H1 (cell line): Measurements from ENCODE around the gene SMARCA4. TPM values are rescaled to one million over a fixed set of nuclear protein-coding genes. Genes with fewer than 3 reads are reported as not detected.

Experiments used
- CTCF ChIA-PET: fragments of 300-600 bp; sonication (Branson Sonifier 250); formaldehyde crosslinking; loops from one replicate; lab custom pipeline; 2021; ENCODE audit not compliant: partially characterized antibody; lab: Charles Lee
- POLR2A ChIA-PET: fragments of 300-600 bp; sonication (Branson Sonifier 250); formaldehyde crosslinking; loops from one replicate; lab custom pipeline; 2021; ENCODE audit warnings: inconsistent platforms; ENCODE audit not compliant: partially characterized antibody; lab: Charles Lee
- DNase-seq, 2 experiments: peaks; one replicate each; pipeline versions ENCODE4 v3.0.0 to v3.0.0-alpha.2; 2010 to 2022; ENCODE audit warnings: low spot score in 2 of 2, low read depth in 1 of 2, mixed read lengths in 1 of 2
- FAIRE-seq: peaks from 2 replicates; lab custom pipeline; 2011; peaks lifted over from hg19 to GRCh38; lab: Jason Lieb, UNC
- H2AFZ ChIP-seq: 2 replicates; pipeline ENCODE4 v1.8.1; 2012; ENCODE audit warnings: low read length, inconsistent platforms
- H2AK5ac ChIP-seq: 2 replicates; pipeline ENCODE4 v1.6.1; 2013; ENCODE audit warnings: low read depth, low read length
- H2BK120ac ChIP-seq: replicated peaks from 2 replicates; pipeline ENCODE3; 2013; ENCODE audit warnings: low read depth, low read length, inconsistent platforms
- H2BK12ac ChIP-seq: 2 replicates; pipeline ENCODE4 v1.6.1; 2013; ENCODE audit warnings: low read depth, low read length
- H2BK15ac ChIP-seq: 2 replicates; pipeline ENCODE4 v1.6.1; 2013; ENCODE audit warnings: low read length
- H2BK20ac ChIP-seq: 2 replicates; pipeline ENCODE4 v1.6.1; 2013; ENCODE audit warnings: low read length
- H2BK5ac ChIP-seq: 2 replicates; pipeline ENCODE4 v1.6.1; 2013; ENCODE audit warnings: low read depth, low read length
- H3K14ac ChIP-seq: 2 replicates; pipeline ENCODE4 v1.6.1; 2013; ENCODE audit warnings: inconsistent platforms; ENCODE audit not compliant: insufficient read length
- H3K18ac ChIP-seq: 2 replicates; pipeline ENCODE4 v1.6.1; 2013; ENCODE audit warnings: low read length; ENCODE audit errors: extremely low read depth
- H3K23ac ChIP-seq: 2 replicates; pipeline ENCODE4 v1.6.1; 2013; ENCODE audit warnings: inconsistent platforms; ENCODE audit not compliant: insufficient read length
- H3K23me2 ChIP-seq: 2 replicates; pipeline ENCODE4 v1.6.1; 2013; ENCODE audit warnings: low read depth, low read length
- H3K27ac ChIP-seq: 2 replicates; pipeline ENCODE4 v1.6.1; 2011; ENCODE audit warnings: low read depth, low read length, inconsistent platforms
- H3K27me3 ChIP-seq, 4 experiments: replicated peaks in 1 of 4; 1 replicate in 1 of 4; 2 replicates in 3 of 4; pipeline versions ENCODE4 v1.6.1 to v1.8.1; 2011 to 2013; ENCODE audit warnings: low read length in 3 of 4, mild to moderate bottlenecking in 3 of 4, inconsistent platforms in 2 of 4, mixed read lengths in 2 of 4, moderate library complexity in 1 of 4; ENCODE audit not compliant: control insufficient read depth in 3 of 4, insufficient read depth in 3 of 4; ENCODE audit errors: extremely low read depth in 1 of 4
- H3K36me3 ChIP-seq, 4 experiments: 2 replicates each; pipeline versions ENCODE4 v1.6.1 to v1.8.1; 2011 to 2013; ENCODE audit warnings: mild to moderate bottlenecking in 4 of 4, low read length in 3 of 4, moderate library complexity in 2 of 4, control low read depth in 1 of 4, inconsistent platforms in 1 of 4; ENCODE audit not compliant: insufficient read depth in 4 of 4, control insufficient read depth in 2 of 4
- H3K4ac ChIP-seq: replicated peaks from 2 replicates; pipeline ENCODE3; 2013; ENCODE audit warnings: low read length, low read depth, mixed read lengths, inconsistent platforms; ENCODE audit not compliant: insufficient read length
- H3K4me1 ChIP-seq, 4 experiments: replicated peaks in 1 of 4; 1 replicate in 1 of 4; 2 replicates in 3 of 4; pipeline versions ENCODE4 v1.6.1 to v1.8.1; 2011 to 2013; ENCODE audit warnings: low read length in 3 of 4, inconsistent platforms in 2 of 4, mixed read lengths in 1 of 4; ENCODE audit not compliant: insufficient read depth in 4 of 4, control insufficient read depth in 3 of 4
- H3K4me2 ChIP-seq, 2 experiments: 2 replicates each; pipeline versions ENCODE4 v1.6.1 to v1.8.1; 2011 to 2013; ENCODE audit warnings: low read depth in 2 of 2, low read length in 2 of 2, control low read depth in 1 of 2, inconsistent platforms in 1 of 2, mild to moderate bottlenecking in 1 of 2; ENCODE audit not compliant: insufficient read depth in 1 of 2
- H3K4me3 ChIP-seq, 4 experiments: fragments of 200-600, 300-600 bp in 1 of 4; sonication (generic), shearing (Covaris generic), sonication (Bioruptor Twin) in 1 of 4; 2 replicates each; pipeline versions ENCODE4 v1.5.1 to v1.8.1; 2011 to 2016; ENCODE audit warnings: low read length in 4 of 4, low read depth in 3 of 4, control low read depth in 2 of 4, inconsistent platforms in 2 of 4, mild to moderate bottlenecking in 2 of 4, mixed read lengths in 1 of 4, moderate library complexity in 1 of 4; ENCODE audit not compliant: insufficient read depth in 2 of 4; ENCODE audit errors: extremely low read depth in 1 of 4
- H3K56ac ChIP-seq: replicated peaks from 2 replicates; pipeline ENCODE3; 2013; ENCODE audit warnings: low read depth, mild to moderate bottlenecking, mixed read lengths, low read length, inconsistent platforms; ENCODE audit not compliant: insufficient read length
- H3K79me1 ChIP-seq: 2 replicates; pipeline ENCODE4 v1.6.1; 2013; ENCODE audit warnings: low read depth, low read length, control low read depth
- H3K79me2 ChIP-seq, 2 experiments: 2 replicates each; pipeline versions ENCODE4 v1.6.1 to v1.8.1; 2012 to 2013; ENCODE audit warnings: low read length in 2 of 2, mild to moderate bottlenecking in 2 of 2, inconsistent platforms in 1 of 2; ENCODE audit not compliant: insufficient read depth in 2 of 2, control insufficient read depth in 1 of 2
- H3K9ac ChIP-seq, 4 experiments: replicated peaks in 1 of 4; 1 replicate in 1 of 4; 2 replicates in 3 of 4; pipeline versions ENCODE4 v1.6.1 to v1.8.1; 2011 to 2013; ENCODE audit warnings: low read depth in 3 of 4, low read length in 3 of 4, control low read depth in 2 of 4, mild to moderate bottlenecking in 2 of 4, moderate library complexity in 2 of 4, inconsistent platforms in 1 of 4; ENCODE audit errors: extremely low read depth in 1 of 4
- H3K9me3 ChIP-seq, 2 experiments: 2 replicates each; pipeline versions ENCODE4 v1.6.1 to v1.8.1; 2012 to 2013; ENCODE audit warnings: mild to moderate bottlenecking in 2 of 2, moderate library complexity in 2 of 2, control low read depth in 1 of 2, inconsistent platforms in 1 of 2, low read depth in 1 of 2, low read length in 1 of 2, mixed read lengths in 1 of 2; ENCODE audit not compliant: insufficient read depth in 2 of 2
- H4K20me1 ChIP-seq, 2 experiments: replicated peaks in 1 of 2; 2 replicates each; pipeline versions ENCODE3 to v1.8.1; 2011 to 2013; ENCODE audit warnings: inconsistent platforms in 2 of 2, low read length in 2 of 2, mild to moderate bottlenecking in 1 of 2; ENCODE audit not compliant: insufficient read depth in 2 of 2, control insufficient read depth in 1 of 2
- H4K5ac ChIP-seq: 2 replicates; pipeline ENCODE4 v1.6.1; 2013; ENCODE audit warnings: low read length, low read depth, mixed read lengths, inconsistent platforms; ENCODE audit not compliant: insufficient read length
- H4K8ac ChIP-seq: 2 replicates; pipeline ENCODE4 v1.8.0; 2013; ENCODE audit warnings: mild to moderate bottlenecking, moderate library complexity, low read length, inconsistent platforms; ENCODE audit not compliant: insufficient read depth; ENCODE audit errors: extremely low read depth
- H4K91ac ChIP-seq: replicated peaks from 2 replicates; pipeline ENCODE3; 2013; ENCODE audit warnings: low read length, mixed read lengths, inconsistent platforms; ENCODE audit not compliant: insufficient read length
- ASH2L ChIP-seq: fragments of 200-600, 300-600 bp; sonication (generic); IDR thresholded peaks from one replicate; pipeline ENCODE4 v1.7.1; 2017; ENCODE audit warnings: low read length
- CBX5 ChIP-seq: fragments of 300-800, 300-1000 bp; sonication (generic); IDR thresholded peaks from 2 replicates; pipeline ENCODE4 v1.7.1; 2016; ENCODE audit warnings: antibody characterized with exemption, low read length, low read depth
- CBX8 ChIP-seq: fragments of 300-800, 300-1000 bp; sonication (generic); IDR thresholded peaks from 2 replicates; pipeline ENCODE4 v1.7.1; 2016; ENCODE audit warnings: low read depth, low read length, borderline replicate concordance
- CHD2 ChIP-seq: IDR thresholded peaks from 2 replicates; pipeline ENCODE4 v1.6.1; 2012; ENCODE audit warnings: low read length, improper control_type of control experiment
- GABPA ChIP-seq: IDR thresholded peaks from 2 replicates; pipeline ENCODE4 v1.6.1; 2011; ENCODE audit warnings: mild to moderate bottlenecking, low read length, moderate library complexity, borderline replicate concordance; ENCODE audit not compliant: insufficient read depth
- HDAC6 ChIP-seq: IDR thresholded peaks from one replicate; pipeline ENCODE4 v1.7.1; 2012; ENCODE audit warnings: low read depth, mild to moderate bottlenecking, inconsistent platforms, low read length, moderate library complexity
- NANOG ChIP-seq: IDR thresholded peaks from 2 replicates; pipeline ENCODE4 v1.6.1; 2011; ENCODE audit warnings: low read length, low read depth, mild to moderate bottlenecking, inconsistent platforms; ENCODE audit not compliant: insufficient read depth, poor library complexity, severe bottlenecking
- PHF8 ChIP-seq: fragments of 200-600 bp; sonication (generic); conservative IDR thresholded peaks from 2 replicates; pipeline ENCODE4 v1.7.1; 2012; ENCODE audit warnings: low read depth, mild to moderate bottlenecking, inconsistent platforms, low read length, moderate library complexity
- POLR2A ChIP-seq, 2 experiments: IDR thresholded peaks; 1 replicate in 1 of 2; 2 replicates in 1 of 2; pipeline ENCODE4 v1.6.1; 2011; ENCODE audit warnings: low read depth in 2 of 2, low read length in 2 of 2, mild to moderate bottlenecking in 2 of 2; ENCODE audit errors: control extremely low read depth in 1 of 2
- RFX5 ChIP-seq: IDR thresholded peaks from 2 replicates; pipeline ENCODE4 v1.6.1; 2011; ENCODE audit warnings: low read depth, low read length, improper control_type of control experiment, borderline replicate concordance
- RNF2 ChIP-seq: fragments of 200-900, 300-1000 bp; sonication (generic); IDR thresholded peaks from 2 replicates; pipeline ENCODE4 v1.7.1; 2016; ENCODE audit warnings: borderline replicate concordance, low read depth, mild to moderate bottlenecking, antibody characterized with exemption, low read length; ENCODE audit not compliant: poor library complexity, severe bottlenecking; ENCODE audit errors: missing control alignments
- RXRA ChIP-seq: IDR thresholded peaks from 2 replicates; pipeline ENCODE4 v1.6.1; 2011; ENCODE audit warnings: low read depth, mild to moderate bottlenecking, low read length, moderate library complexity; ENCODE audit not compliant: insufficient read depth
- SIX5 ChIP-seq: IDR thresholded peaks from 2 replicates; pipeline ENCODE4 v1.6.1; 2011; ENCODE audit warnings: mild to moderate bottlenecking, low read depth, low read length
- WGBS, 2 experiments: shearing (Covaris generic) in 1 of 2; methylation state at CpG; one replicate each; pipeline versions ENCODE4 v1.1.6 to v1.1.7; 2013 to 2015; ENCODE audit warnings: low lambda C conversion rate in 2 of 2, mixed read lengths in 2 of 2, inconsistent platforms in 1 of 2, low coverage in 1 of 2, missing lambda C conversion rate in 1 of 2; ENCODE audit not compliant: insufficient replicate concordance in 2 of 2, insufficient coverage in 1 of 2, insufficient read length in 1 of 2; ENCODE audit errors: extremely low coverage in 1 of 2, missing lambda C conversion rate in 1 of 2; 5-methylcytosine and 5-hydroxymethylcytosine counted together
- polyA plus RNA-seq, 7 experiments: library from polyadenylated mRNA; depleted of rRNA in 3 of 7; stranded (reverse) in 5 of 7; unstranded in 2 of 7; fragments of >200 nt in 5 of 7; fragments of 200-250 nt in 2 of 7; gene quantifications; 1 replicate in 5 of 7; 2 replicates in 1 of 7; 4 replicates in 1 of 7; pipeline versions ENCODE4 v1.2.1 to v1.2.3, GENCODE V29; 2011 to 2013; ENCODE audit warnings: missing spikeins in 2 of 7, mixed read lengths in 2 of 7
- total RNA-seq: library from RNA; stranded (reverse); fragmentation: NEBNext Ultra II Directional; extraction: Animal tissue kit (Norgen Biotek cat#: 25700); gene quantifications from 2 replicates; pipeline ENCODE4 v1.2.1, GENCODE V29; 2021

The SMARCA4 gene
- total and polyA plus RNA-seq, 2 of the 8 experiments (the other 6 are each of a cell fraction or from before 2014, with no cell fraction given) = 86.4 to 263 TPM

DNA sequence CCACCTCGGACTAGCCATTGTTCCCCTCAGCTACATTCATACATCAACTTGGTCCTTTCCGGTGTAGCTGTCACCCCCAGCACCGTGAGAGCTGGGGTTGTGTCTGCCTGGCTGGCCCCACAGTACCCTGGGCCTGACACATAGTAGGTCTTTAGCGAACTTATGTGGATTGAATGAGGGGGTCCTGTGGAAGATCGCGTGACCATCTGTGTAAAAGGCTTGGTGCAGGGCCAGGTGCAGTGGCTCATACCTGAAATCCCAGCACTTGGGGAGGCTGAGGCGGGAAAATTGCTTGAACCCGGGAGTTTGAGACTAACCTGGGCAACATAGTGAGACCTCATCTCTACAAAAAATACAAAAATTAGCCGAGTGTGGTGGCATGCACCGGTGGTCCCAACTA, 2.0 kb downstream of the SMARCA4 start:
- FAIRE-seq = no peak
- CTCF ChIA-PET = interaction anchor here (0.5 to 12.4 kb wide), 4 partner anchors 24 to 120 kb away, joined by 3 to 110 read pairs (median 4); no protein-coding TSS in a partner anchor
- peak overlapping the region; percentile 11 to 100; a peak in 2 of 4 replicates for H3K4me2 ChIP-seq

More for the DNA sequence above, 2.0 kb downstream of the SMARCA4 start:
- H3K18ac ChIP-seq = no peak overlapping the region
- H3K4me3 ChIP-seq = peak overlapping the region in 1 of 4 experiments; percentile 19; a peak in 2 of 8 replicates
- H2AFZ ChIP-seq = no peak overlapping the region
- no peak for DNase-seq
- peaks cover 0 to 12% (median 8%) of the 10 kb centered on the region in 4 experiments; a peak in 6 of 7 replicates for H3K4me1 ChIP-seq
- no peak overlapping the region for H2BK20ac ChIP-seq
- peaks cover 19% of the 10 kb centered on the region for H3K79me1 ChIP-seq
- no peaks in the 10 kb centered on the region for H3K27me3 ChIP-seq
- H3K56ac ChIP-seq = no peak overlapping the region
- H3K27ac ChIP-seq = no peak overlapping the region
- WGBS, 2 experiments = 92% methylated on average over 10 of the region's 10 CpGs; no CpG with 5 or more reads in 1 of the 2 experiments
- no peak overlapping the region for H4K5ac ChIP-seq
- no peak overlapping the region for H3K4ac ChIP-seq
- peak overlapping the region; percentile 75; the same call in 1 of the 2 replicates for H2AK5ac ChIP-seq
- POLR2A ChIA-PET = interaction anchor here (0.6 to 5.1 kb wide), 4 partner anchors 14 to 49 kb away, joined by 3 to 28 read pairs (median 4); no protein-coding TSS in a partner anchor
- no peaks in the 10 kb centered on the region for H3K9me3 ChIP-seq
- TF ChIP-seq RXRA (no peak), SIX5 (no peak), POLR2A (IDR thresholded peaks at IDR 0.05; ENCODE audit: control extremely low read depth in 1 of 2, low read depth in 2 of 2, low read length in 2 of 2) (no peak), PHF8 (no peak), CBX8 (no peak), RFX5 (no peak), HDAC6 (no peak), ASH2L (no peak), NANOG (no peak), RNF2 (no peak), CBX5 (no peak), GABPA (no peak), CHD2 (no peak)
- H2BK5ac ChIP-seq = 0 out of 2 replicates have a peak overlapping the region, but pooled peaks have one; percentile 37
- H3K36me3 ChIP-seq = no peaks in the 10 kb centered on the region
- no peak overlapping the region for H3K14ac ChIP-seq
- H3K79me2 ChIP-seq = peaks cover 39 to 64% of the 10 kb centered on the region in 2 experiments
- no peak overlapping the region for H3K9ac ChIP-seq
- no peak overlapping the region for H2BK120ac ChIP-seq
- H3K23ac ChIP-seq = no peak overlapping the region
- H4K91ac ChIP-seq = no peak overlapping the region
- H3K23me2 ChIP-seq = peaks cover 5% of the 10 kb centered on the region
- no peak overlapping the region for H4K8ac ChIP-seq
- H2BK12ac ChIP-seq = no peak overlapping the region
- H4K20me1 ChIP-seq = peaks cover 7 to 8% of the 10 kb centered on the region in 2 experiments
- H2BK15ac ChIP-seq = no peak overlapping the region
